Left lobe of liver (tissue), 2 donors: ENCODE results near the gene WDR18. TPM values are rescaled to one million over a fixed set of nuclear protein-coding genes. Genes with fewer than 3 reads are reported as not detected.

Experiments
- ATAC-seq: fragments of 200-7000 bp; cut with Tn5 transposase; one replicate; pipeline ENCODE4 v1.9.1; 2020; ENCODE audit warnings: mild to moderate bottlenecking, moderate library complexity
- DNase-seq: peaks from one replicate; pipeline ENCODE4 v3.0.0-alpha.2; 2020; ENCODE audit warnings: low spot score
- total RNA-seq: library from RNA; stranded (reverse); gene quantifications from one replicate; pipeline ENCODE4 v1.2.1, GENCODE V29; 2021
- donor health status: DM: no; HTN: no; CAD: no; lungs with moderate emphysema.
- donor health status: DM: no; HTN: yes; CAD: no.

Gene WDR18, protein sequence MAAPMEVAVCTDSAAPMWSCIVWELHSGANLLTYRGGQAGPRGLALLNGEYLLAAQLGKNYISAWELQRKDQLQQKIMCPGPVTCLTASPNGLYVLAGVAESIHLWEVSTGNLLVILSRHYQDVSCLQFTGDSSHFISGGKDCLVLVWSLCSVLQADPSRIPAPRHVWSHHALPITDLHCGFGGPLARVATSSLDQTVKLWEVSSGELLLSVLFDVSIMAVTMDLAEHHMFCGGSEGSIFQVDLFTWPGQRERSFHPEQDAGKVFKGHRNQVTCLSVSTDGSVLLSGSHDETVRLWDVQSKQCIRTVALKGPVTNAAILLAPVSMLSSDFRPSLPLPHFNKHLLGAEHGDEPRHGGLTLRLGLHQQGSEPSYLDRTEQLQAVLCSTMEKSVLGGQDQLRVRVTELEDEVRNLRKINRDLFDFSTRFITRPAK
- 34.7 TPM for total RNA-seq

DNA sequence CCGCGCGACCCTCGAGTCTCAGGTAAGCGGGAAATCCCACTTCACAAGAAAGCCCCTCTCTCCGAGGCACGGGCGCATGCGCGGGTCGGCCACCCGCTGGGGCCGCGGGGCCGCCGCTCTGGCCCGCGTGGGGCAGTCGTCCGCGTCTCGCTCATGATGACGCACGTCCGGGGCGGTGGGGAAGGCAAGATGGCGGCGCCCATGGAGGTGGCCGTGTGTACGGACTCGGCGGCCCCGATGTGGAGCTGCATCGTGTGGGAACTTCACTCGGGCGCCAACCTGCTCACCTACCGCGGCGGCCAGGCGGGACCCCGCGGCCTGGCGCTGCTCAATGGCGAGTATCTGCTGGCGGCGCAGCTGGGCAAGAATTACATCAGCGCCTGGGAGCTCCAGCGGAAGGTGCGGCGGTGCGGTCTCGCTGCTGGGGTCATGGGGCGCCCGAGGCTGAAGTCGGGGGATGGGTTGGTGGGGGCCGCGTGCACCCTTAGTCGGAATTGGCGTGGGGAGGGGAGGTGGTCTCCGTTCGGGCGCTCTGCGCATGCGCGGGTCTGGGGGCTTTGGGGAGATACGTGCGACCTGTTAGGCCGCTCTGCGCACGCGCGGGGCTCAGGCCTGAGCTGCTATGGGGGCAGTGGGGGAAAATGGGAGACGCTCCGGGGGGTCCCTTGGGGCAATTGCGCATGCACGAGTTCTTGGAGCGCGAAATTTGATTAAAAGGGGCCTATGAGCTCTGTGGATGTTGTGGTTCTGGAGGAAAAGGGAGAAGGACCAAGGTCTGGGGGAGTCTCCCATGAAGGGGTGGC, at the start of gene WDR18:
Gene WDR18 (plus strand): TSS at position 181 of the 803 bp plus-strand sequence. CDS start 9 bp downstream, at position 190.
- peak; percentile 88 for ATAC-seq
- peak; percentile 94 for DNase-seq

DNA sequence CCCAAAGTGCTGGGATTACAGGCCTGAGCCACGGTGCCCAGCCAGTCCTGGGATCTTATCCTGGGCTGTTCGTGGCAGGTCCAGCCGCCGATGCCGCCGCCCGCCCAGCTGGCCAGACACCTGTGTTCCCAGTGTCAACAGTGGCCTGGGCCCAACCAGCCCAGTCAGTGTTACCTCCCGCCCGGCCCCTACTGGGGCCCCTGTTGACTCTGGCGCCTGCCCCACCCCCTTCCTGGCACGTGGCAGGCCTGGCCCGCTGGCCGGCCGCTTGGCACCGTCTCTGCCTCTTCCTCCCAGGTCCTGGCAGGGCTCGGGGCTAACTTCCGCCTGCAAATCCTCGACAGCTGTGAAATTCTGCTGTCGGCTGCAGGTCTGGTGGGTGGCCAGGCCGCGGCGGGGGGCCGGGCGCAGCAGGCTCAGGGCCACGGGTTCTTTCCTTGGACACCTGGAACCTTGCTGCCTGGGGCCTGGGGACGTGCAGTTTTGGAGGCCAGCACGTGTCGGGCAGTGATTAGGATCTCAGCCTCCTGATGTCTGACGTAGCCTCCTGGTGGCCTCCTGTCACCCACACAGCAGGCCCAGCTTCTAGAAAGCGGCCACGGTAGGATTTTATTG, 49.2 kb upstream of the WDR18 start:
- DNase-seq (peak; percentile 98), ATAC-seq (peak; percentile 97)

DNA sequence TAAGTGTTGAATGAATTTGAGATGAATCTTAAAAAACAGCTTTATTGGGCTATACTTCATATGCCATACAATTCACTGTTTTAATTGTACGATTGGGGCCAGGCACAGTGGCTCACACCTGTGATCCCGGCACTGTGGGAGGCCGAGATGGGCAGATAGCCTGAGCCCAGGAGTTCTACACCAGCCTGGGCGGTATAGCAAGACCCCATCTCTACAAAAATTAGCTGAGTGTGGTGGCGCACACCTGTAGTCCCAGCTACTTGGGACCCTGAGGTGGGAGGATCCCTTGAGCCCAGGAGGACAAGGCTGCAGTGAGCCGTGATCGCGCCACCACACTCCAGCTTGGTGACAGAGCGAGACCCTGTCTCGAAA, 48.0 kb upstream of the WDR18 start:
- ATAC-seq, result no peak

DNA sequence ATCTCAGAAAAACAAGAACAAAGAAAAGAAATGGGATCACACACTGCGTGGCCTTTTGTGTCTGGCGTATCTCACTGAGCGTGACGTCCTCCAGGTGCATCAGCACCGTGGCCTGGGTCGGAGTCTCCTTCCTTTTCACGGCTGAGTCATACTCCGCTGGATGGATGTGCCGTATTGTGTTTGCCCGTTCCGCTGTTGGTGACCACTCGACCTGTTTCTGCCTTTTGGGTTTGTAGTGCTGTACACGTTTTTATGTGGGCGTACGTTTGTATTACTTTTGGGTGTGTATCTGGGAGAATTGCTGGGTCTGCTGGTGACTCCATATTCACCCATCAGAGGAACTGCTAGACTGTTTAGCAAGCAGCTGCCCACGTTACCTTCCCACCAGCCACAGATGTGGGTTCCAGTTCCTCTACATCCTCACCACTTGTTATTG, 46.9 kb upstream of the WDR18 start:
- ATAC-seq, result no peak

More for the DNA sequence above, 48.0 kb upstream of the WDR18 start:
- no peak for DNase-seq

DNA sequence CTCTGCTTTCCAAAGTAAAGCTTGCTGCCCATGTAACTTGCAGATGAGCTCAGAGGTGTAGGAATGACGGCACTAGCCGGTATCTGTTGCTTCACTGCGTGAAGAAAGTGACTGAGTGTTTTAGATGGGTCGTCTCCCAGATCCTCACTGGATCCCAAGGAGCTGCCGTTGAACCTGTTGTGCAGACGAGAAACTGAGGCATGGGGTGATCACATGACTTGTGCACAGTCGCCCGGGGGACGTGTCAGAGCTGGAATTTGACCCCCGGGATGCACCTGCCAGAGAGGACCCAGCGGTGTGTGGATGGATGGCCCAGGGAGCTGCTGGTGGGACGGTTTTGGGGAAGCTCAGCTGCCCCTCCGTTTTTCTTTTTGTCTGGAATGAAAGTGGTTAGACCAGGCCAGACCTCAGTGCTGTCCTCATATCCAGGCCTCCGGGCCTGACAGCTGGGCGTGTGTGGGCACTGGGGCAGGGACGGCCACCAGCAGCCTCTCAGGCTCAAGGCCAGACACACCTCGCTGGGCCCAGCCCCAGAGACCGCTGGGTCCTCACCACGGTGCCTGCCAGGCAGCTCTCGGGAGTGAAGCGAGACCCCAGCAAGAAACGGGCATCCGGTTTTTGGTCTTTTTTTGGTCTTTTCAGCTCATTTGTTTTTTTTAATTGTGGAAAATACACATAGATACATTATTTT, 45.8 kb upstream of the WDR18 start:
- no peak for DNase-seq

More for the DNA sequence above, 46.9 kb upstream of the WDR18 start:
- DNase-seq, result no peak

DNA sequence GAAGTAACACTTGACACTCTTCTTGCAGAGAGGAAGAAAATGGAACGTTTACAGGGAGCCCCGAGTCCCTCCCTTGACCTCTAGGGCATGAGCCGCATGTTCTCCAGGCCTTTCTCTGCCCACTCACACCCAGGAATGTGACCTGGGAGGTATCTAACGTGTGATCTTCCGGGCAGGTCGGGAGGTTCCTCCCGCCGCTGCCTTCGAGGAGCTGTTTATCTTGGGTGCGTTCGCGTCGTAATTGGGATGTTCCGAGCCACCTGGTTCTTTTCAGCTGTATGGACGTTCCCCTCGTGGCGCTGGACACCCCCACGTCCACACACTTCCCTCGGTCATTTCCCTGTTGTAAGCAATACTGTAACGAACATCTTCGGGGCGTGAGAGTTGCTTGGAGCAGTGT, 44.7 kb upstream of the WDR18 start:
- DNase-seq (no peak), ATAC-seq (no peak)

More for the DNA sequence above, 45.8 kb upstream of the WDR18 start:
- ATAC-seq, result no peak

DNA sequence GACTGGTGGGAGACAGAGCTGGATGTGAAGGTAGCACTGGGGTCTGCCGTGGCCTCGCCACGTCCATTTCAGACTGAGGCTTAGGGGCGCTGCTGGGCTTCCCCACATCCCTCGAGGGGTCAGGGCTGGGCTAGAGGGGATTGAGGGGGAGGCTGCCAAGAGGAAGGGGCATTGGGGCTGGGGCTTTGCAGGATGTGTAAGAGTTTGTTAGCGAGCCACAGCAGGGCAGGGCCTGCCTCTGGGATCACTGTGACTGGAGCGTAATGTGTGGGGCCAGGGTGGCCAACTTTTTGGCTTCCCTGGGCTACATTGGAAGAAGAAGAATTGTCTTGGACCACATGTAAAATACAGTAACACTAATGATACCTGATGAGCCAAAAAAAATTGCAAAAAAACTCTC, 44.2 kb upstream of the WDR18 start:
- no peak for DNase-seq

DNA sequence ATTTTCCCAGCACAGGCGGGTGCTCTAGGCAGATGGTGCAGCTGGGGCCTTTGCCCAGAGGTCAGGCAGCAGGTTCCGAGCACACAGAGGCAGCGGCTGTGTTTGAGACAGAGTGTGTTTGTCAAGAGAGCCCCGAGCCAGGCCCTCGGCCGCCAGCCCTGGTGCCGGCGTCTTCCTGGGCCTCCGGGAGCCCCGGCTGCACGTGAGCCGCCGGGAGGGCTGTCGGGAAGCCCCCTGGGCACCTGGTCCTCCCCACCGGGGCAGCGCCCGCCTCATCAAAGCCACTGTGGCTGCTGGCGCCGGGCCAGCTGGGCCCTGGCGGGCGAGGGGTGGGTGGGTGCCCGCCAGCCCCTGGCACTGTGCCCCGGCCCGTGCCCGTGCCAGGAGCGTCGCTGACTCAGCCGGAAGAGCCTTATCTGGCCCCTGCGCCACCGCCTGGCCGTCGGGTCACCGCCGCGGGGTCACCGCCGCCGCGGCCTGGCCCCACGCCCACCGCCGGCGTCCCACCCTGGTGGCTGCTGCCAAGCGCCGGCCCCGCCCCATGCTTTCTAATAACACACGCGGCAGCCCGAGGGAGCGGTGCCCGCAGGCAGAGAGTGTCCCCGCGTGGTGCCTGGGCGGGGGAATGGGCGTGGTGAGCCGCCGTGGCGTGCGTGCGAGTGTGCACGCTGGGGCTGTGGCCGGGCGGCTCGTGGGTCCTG, 43.4 kb upstream of the WDR18 start:
- ATAC-seq (peak; percentile 90), DNase-seq (peak; percentile 91)

More for the DNA sequence above, 44.2 kb upstream of the WDR18 start:
- ATAC-seq, result no peak

DNA sequence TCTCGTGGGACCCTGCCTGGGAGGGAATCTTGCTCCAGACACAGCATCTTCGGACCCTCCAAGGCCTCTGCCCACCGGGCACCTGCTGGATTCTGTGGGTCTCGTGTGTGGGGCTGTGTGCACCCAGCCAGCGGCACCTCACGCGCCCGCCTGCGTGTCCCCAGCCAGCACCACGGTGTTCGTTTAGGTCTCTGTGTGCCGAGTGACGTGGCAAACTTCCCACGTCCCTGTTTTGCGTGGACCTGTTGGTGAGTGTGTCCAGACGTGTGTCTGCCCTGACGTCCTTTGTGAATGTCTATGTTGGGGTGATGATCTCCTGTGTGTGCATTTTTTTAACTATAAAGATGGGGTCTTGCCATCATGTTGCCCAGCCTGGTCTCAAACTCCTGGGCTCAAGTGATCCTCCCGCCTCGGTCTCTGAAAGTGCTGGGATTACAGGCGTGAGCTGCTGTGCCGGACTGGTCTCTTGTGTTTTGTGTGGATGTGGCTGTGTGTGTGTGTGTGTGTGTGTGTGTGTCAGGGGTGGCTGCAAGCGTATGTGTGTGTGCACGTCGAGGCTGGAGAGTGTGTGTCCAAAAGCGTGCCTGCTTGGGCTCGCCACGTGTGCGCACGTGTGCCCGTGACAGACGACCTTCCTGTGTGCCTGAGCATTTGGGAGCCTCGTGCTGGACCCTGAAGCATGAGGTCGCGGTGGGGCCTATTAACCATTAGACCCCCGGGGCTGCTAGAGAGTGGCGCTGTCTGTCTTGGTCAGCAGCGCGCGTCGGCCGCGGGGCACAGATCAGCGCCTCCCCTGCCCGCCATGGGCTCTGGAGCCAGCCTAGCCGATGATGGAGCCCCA, 42.6 kb upstream of the WDR18 start:
- DNase-seq, result no peak
- ATAC-seq, result no peak

DNA sequence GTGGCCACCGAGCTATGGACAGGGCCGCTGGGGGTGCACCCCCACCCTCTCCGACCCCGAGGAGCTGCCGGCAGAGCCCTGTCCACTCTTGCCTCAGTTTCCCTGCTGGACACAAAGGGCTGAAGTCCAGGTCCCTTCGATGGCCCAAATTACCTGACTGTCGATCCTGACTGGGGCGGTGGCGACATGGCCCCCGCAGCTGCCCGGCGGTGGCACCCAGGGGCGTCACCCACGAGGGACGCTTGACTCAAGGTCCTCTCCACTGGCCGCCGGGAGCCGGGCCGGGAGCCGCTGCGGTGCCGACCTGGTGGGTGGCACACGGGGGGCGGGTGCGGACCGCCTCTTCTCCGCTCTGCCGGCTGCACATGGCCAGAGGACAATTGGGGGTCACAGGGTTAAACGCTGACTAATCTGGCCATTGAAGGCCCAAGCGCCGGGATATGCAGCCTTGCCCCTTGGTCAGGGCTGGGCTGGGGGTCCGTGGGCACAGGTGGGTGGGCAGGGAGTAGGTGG, 42.0 kb upstream of the WDR18 start:
- ATAC-seq, result no peak
- DNase-seq, result no peak

DNA sequence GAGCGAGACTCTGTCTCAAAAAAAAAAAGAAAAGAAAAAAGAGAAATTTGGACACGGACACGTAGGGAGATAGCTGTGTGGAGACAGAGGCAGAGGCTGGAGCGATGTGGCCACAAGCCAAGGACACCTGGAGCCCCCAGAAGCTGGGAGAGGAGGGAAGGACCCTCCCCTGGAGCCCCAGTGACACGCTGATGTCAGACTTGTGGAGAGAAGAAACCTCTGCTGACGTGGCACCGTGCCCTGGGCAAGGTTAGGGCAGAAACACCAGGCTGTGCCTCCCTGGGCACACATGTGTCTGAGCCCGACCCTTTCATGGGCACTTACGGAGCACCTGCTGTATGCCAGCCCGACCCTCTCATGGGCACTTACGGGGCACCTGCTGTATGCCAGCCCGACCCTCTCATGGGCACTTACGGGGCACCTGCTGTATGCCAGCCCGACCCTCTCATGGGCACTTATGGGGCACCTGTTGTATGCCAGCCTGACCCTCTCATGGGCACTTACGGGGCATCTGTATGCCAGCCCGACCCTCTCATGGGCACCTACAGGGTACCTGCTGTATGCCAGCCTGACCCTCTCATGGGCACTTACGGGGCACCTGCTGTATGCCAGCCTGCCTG, 40.5 kb upstream of the WDR18 start:
- ATAC-seq, result no peak
- no peak for DNase-seq

DNA sequence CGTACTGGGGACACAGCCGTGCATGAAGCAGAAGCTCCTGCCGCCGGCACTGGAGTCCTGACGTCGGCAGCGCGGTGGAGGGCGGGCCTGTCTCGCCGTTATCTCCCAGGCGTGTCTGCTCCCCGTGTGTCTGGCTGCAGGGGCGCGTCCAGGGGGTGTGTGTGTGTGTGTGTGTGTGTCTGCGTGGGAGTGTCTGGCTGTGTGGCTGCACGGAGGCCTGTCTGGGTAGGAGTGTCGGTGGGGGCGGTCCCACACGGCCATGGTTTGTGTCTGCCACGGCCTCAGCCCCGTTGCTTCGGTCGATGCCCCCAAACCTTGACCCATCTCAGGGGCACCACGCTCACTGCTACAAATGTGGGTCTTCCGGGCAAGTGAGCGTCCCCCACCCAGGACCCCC, 40.0 kb upstream of the WDR18 start:
- DNase-seq, result no peak
- no peak for ATAC-seq

DNA sequence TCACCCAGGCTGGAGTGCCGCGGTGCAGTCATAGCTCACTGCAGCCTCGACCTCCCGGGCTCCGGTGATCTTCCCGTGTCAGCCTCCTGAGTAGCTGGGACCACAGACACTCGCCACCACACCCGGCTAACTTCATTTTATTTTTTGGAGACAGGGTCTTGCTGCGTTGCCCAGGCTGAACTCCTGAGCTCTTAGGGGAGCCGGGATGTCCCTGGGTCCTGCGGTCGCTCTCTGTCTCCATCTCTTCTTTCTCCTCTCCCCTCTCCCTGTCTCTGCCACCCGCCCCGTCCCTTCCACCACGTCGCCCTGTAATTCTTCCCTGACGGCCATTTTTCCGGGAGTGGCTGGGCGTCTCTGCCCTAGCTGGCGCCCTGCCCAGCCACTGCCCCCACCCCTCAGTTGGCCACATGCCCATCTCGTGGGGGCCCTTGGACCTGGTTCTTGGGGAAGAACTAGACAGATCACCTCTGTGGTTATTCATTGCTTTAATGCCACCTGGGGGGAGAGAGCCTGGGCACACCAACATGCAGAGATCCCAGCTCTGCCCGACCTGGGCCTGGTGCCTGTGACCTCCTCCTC, 39.4 kb upstream of the WDR18 start:
- DNase-seq (no peak), ATAC-seq (no peak)

DNA sequence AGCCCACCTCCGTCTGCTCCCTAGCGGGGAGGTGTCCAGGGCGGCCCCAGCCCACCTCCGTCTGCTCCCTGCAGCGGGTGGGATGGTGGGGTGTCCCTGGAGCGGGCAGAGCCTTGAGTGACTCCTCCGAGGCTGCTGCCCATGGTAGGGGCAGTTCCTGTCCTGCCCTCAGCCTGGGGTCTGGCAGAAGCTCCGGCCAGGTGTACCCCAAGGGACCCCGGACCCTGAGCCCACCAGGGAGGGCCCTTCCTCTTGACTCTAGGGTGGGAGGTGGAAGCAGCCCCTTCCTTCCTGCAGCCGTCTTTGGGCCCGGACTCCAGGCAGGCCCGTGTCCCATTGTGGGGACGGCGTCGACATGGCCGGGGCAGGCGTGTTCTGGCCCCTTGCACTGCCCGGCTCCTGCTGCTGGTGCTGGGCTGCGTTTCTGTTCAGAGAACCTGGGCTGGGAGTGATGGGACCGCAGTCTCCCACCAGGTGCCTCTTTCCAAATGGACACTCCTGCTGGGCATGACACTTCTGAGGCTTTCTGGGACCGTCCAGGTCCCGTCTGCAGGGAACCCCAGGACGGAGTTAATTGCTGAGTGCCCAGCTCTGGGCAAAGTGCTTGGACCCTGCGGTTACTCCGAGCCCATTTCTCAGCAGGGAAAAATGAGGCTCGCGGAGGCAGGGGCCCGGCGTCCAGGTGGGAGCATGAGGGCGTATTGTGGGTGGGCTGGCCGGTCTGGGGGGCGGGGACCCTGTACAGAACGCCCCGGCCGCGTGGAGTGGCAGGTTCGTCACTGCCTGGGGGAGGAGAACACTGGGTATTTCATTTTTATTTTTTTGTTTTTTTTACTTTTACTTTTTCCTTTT, 38.5 kb upstream of the WDR18 start:
- no peak for DNase-seq
- no peak for ATAC-seq

DNA sequence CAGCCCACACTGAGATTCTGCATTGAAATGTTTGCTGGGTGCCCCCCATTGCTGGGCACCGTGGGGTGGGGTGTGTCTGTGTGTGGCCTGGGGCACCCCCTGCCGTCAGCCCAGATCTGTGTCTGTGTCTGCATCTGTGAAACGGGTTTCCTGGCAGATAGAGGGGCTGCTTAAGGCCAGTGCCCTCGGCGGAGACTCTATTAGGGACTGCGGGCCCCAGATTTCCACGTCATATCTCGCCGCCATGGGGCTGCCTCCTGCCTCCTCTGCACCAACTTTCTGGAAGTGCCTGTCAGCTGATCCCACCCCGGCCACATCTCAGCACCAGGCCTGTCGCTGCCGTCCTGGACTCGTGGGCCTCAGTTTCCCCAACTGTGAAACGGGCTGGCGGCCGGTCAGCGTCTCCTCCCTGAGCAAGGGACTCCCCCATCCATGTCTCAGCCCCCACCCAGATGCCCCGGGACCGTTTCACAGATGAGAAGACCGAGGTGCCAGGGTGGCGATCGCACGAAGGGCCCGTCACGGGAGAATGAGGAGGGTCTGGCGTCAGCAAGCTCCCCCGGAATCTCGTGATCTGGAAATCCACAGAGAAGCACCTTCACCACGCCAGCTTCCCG, 36.9 kb upstream of the WDR18 start:
- DNase-seq, result no peak
- ATAC-seq, result no peak

DNA sequence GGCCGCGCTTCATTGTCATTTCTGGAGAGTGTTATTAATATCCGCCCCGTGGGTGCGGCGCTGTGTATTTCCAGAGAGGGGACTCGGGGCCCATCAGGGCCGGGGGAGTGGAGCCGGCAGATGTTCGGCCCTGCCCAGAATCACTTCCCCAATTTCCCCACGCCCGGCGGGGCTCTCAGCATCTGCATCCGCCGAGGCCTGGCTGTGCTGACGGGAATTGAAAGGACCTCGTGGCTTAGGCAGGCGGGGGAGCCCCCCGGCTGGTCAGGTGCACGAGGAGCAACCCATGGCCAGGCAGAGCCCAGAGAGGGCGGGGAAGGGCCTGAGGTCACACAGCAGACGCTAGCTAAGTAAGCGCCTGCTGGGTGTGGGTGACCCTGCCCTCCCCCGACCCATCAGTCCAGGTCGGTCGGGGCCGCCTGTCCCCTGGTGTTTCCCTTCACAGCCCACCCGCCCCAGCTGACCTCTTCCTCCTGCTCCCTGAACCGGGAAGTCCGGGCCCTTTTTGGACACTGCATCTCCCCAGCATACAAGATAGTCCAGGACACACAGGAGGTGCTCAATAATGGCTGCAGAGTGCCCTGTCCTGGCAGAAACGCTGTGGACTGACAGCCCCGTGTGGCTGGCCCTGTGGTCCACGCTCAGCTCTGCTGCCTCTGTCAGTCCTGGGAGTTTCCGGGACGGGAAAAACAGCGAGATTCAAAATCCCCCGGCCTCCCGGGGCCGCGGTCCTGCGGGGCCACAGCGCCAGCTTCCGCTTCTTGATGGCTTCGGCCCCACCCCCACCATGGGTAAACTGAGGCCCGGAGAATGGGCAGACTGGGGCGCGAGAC, 36.2 kb upstream of the WDR18 start:
- ATAC-seq, result peak; percentile 29
- DNase-seq, result no peak
